NCI-H2107 treated with DMSO at 0.1 percent for 48 hours (cell line): ENCODE data around the gene DNAJA2.
"Not testable (repeated sequence)": the region's sequence is repeated elsewhere in the genome, so short reads cannot be mapped to it uniquely, and the experiment has no call there.

ENCODE experiments used
- DNase-seq: peaks from one replicate; lab custom pipeline; 2025; ENCODE audit not compliant: unreplicated experiment; lab: John Stamatoyannopoulos, UW

Gene DNAJA2

GRCh38 chr16:46973207-46973995, at the start of gene DNAJA2:
Gene DNAJA2, minus strand, starts transcription at chr16:46973674. Its CDS starts 102 bp downstream, at chr16:46973572.
- peak; percentile 46 for DNase-seq

- no peak for DNase-seq
Observed at GRCh38 chr16:47019568-47019967, 46.1 kb upstream of the DNAJA2 start.

GRCh38 chr16:47018223-47018891, 44.9 kb upstream of the DNAJA2 start:
- DNase-seq = peak; percentile 44

- DNase-seq = no peak
Observed at GRCh38 chr16:47017636-47018035, 44.2 kb upstream of the DNAJA2 start.

- no peak for DNase-seq
Observed at GRCh38 chr16:47016700-47017133, 43.2 kb upstream of the DNAJA2 start.

- DNase-seq = no peak
Observed at GRCh38 chr16:47013910-47014309, 40.4 kb upstream of the DNAJA2 start.

GRCh38 chr16:47013172-47013571, 39.7 kb upstream of the DNAJA2 start:
- DNase-seq = no peak

DNA sequence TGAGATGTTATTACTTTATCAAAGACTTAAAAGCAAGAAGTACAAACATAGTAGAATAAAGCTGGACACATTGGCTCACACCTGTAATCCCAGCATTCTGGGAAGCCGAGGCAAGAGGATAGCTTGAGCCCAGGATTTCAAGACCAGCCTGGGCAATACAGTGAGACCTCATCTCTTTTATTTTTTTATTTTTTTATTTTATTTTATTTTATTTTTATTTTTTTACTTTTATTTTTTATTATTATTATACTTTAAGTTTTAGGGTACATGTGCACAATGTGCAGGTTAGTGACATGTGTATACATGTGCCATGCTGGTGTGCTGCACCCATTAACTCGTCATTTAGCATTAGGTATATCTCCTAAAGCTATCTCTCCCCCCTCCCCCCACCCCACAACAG, 37.3 kb upstream of the DNAJA2 start:
- DNase-seq = not testable (repeated sequence)

DNA sequence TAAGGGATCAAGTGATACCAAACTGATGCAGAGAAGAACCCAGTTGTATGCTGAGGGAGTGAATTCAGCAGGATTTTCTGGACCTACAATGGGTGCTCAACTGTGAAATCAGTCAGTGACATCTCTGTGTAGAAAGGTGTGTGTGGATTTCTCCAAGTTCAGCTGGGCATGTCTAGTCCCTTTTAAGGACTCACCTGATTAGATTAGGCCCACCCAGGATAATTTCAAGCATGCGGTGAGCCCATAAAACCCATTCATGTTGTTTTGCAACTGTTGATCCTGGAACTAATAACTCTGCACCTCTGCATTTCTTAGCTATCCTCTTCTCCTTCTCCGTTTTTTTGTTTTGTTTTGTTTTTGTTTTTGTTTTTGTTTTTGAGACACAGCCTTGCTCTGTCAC, 35.1 kb upstream of the DNAJA2 start:
- DNase-seq = no peak

DNA sequence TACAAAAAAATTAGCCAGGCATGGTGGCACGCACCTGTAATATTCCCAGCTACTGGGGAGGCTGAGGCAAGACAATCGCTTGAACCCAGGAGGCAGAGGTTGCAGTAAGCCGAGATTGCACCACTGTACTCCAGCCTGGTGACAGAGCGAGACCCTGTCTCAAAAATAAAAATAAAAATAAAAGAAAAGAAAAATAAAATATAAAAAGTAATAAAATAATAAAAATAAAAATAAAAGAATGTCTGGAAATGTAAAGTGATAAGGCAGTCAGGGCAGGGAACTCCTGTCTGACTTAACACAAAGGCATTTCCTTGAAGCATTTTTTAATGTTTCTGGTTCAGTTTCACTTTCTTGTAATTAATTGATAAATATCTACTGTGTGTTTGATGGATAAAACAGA, 34.7 kb upstream of the DNAJA2 start:
- no peak for DNase-seq

DNA sequence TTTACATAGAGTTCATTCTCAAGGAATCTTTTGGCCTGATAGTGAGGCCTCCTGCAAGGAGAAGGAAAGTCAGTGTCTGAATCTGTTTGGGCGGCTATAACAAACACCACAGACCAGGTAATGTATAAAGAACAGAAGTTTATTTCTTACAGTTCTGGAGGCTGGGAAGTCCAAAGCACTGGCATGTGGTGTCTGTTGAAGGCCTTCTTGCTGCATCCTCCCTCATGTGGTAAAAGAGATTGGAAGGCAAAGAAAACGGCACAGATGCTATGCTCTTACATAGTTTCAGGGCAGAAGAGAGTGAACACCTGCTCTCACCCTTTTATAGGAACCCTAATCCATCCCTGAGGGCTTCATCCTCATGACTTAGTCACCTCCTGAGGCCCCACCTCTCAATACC, 31.2 kb upstream of the DNAJA2 start:
- no peak for DNase-seq

DNA sequence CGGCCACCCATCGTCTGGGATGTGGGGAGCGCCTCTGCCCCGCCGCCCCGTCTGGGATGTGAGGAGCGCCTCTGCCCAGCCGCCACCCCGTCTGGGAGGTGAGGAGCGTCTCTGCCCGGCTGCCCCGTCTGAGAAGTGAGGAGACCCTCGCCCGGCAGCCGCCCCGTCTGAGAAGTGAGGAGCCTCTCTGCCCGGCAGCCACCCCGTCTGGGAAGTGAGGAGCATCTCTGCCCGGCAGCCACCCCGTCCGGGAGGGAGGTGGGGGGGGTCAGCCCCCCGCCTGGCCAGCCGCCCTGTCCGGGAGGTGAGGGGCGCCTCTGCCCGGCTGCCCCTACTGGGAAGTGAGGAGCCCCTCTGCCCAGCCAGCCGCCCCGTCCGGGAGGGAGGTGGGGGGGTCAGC, 26.6 kb upstream of the DNAJA2 start:
- DNase-seq = not testable (repeated sequence)

GRCh38 chr16:46997844-46998243, 24.4 kb upstream of the DNAJA2 start:
- DNase-seq = no peak

- DNase-seq = no peak
Observed at GRCh38 chr16:46996952-46997458, 23.5 kb upstream of the DNAJA2 start.

- DNase-seq = no peak
Observed at GRCh38 chr16:46996391-46996790, 22.9 kb upstream of the DNAJA2 start.

DNA sequence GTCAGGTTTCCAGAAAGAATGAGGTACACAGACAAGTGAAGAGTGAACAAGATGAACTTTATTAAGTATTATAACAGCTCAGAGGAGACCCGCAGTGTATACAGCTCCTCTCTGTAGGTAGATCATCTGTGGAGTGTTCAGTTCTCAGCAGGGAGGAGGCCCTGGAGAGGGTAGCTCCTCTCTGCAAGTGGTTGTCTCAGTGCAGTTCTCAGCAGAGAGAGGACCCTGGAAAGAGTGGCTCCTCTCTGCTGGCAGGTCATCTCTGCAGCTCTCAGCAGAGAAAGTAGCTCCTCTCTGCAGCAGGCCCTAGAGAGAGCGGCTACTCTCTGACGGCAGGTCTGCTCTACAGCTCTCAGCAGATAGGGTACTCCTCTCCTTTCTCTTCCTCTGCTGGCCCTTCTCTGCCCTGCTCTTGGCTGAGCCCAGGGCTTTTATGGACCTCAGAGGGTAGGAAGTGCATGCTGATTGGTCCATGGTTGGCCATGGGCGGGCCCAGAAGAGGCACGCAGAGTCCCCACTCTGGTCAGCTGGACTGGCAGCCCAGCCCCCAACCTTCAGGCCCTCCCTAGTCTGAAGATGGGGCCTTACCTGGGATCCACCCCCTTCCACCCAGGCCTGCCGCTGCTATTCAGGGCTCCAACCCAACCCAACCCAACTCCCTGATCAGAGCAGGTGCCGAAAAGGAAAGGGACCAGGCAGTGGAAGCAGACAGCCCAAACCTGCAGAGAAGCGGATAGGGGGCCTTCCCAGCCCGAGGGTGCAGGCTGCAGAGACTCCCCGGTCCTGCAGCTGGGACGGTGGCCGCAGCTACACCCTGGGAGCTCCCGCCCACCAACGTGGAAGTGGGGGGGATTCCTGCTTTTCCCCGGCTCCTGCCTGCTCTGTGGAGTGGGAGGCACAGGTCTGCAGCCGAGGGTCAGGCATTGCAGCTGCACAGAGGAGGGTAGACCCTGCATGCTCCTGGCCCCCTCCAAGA, 18.5 kb upstream of the DNAJA2 start:
- no peak for DNase-seq

GRCh38 chr16:46986896-46987295, 13.4 kb upstream of the DNAJA2 start:
- no peak for DNase-seq

- DNase-seq = no peak
Observed at GRCh38 chr16:46986438-46986837, 13.0 kb upstream of the DNAJA2 start.

- no peak for DNase-seq
Observed at GRCh38 chr16:46982335-46982734, 8.9 kb upstream of the DNAJA2 start.

DNA sequence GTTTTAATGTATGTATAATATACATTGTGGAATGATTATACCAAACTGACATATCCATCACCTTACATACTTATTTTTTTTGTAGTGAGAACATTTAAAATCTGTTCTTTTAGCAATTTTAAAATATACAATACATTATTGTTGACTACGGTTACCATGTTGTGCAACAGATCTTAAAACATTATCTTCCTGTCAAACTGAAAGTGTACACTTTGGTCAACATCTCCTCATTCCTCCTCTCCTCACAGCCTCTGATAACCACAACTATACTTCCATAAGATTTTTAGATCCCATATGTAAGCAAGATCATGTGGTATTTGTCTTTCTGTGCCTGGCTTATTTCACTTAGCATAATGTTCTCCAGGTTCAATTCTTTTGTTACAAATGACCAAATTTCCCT, 7.5 kb upstream of the DNAJA2 start:
- no peak for DNase-seq

DNA sequence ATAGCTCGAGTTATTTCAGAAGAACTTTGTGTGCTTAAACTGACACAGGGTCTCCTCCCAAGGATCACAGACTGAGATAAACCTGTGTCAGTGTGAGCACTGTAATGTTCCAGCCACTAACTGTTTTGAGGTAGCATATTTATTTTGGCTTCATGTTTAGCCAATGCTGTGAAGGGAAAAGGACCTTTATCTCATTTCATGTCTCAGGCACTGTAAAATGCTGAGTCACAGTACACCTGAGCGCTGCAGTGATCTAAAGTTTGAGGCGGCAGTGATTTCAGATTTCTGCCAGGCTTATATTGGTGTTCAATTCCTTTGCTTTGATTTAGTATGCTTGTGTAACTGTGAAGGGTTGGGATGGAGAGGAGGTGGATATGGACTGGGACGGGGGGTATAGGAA, 3.1 kb upstream of the DNAJA2 start:
- no peak for DNase-seq
